ENCODE data around the gene A2M. TPM values are rescaled to one million over a fixed set of nuclear protein-coding genes. Genes with fewer than 3 reads are reported as not detected.

Gene A2M
- total RNA-seq, result 0.72 TPM in 1 of 2 replicates, not detected in the other

DNA sequence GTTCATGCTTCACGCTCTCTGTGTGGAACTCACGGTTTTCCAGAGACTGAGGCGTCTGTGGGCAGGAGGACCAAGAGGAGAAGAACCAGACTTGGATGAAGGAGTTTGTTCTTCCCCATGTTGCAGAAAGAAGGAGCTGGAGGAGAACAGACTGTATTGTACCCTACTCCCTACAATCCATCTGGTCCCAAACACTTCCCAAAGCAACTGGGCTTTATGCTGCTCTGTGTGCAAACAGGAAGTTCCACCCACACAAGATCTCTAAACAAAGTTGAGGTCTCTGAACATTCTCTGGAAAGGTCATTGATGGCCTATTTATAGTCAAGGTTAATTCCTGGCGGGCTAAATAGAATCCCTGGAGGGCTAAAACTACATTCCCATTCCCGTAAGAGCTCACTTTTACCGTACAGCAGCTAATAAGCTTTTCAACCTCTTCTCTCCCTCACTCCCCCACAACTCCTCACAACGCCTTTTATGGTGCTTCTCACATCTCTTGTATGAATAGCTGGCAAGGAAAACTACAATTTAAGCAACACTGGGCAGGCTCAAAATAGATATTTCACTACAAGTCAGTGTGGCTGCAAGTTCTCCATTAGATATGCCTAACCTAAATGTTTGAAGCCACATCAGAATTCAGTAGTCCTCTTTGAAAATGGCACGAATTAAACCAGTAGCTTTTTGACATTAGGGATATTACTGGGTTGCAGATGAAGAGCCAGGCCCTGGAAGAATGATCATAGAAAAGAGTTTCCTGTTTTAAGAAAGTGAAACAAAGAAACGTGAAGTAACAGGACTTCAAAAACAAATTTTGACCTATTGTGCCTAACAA, at the start of gene A2M:
TSS of gene A2M (minus strand) at position 189 of the 829 bp plus-strand sequence. CDS start at position 119, 70 bp downstream.

Other genes with a start within 250 kb of the A2M start
- 6.7 and 9.4 TPM in 2 replicates for gene PHC1, start 201.4 kb downstream of the A2M start, total RNA-seq
- gene M6PR, start 166.3 kb downstream of the A2M start, total RNA-seq, result 216 and 268 TPM in 2 replicates
- 0.24 TPM in 1 of 2 replicates, not detected in the other for gene KLRG1, start 126.4 kb downstream of the A2M start, total RNA-seq
- gene PZP, start 92.5 kb upstream of the A2M start, total RNA-seq, result not detected in 2 replicates